Ovary (tissue), 3 donors: ENCODE measurements around the gene MEF2C.

Source experiments
- CTCF ChIP-seq, 3 donors: fragments of 450-650 bp in 2 of 3; fragments of 200-600 bp in 1 of 3; IDR thresholded peaks; one replicate each; pipeline versions ENCODE4 v1.5.1 to v1.8.0; 2016 to 2022; ENCODE audit warnings: antibody characterized with exemption in 3 of 3, mild to moderate bottlenecking in 1 of 3
- EP300 ChIP-seq: sonication (generic); formaldehyde crosslinking; IDR thresholded peaks from one replicate; pipeline ENCODE4 v1.6.1; 2017; ENCODE audit warnings: antibody characterized with exemption
- POLR2A ChIP-seq: fragments of 450-650 bp; IDR thresholded peaks from one replicate; pipeline ENCODE4 v1.6.1; 2017; ENCODE audit warnings: antibody characterized with exemption, mild to moderate bottlenecking, moderate library complexity
- donor health status: DM: no; HTN: no; CAD: no.

GRCh38 chr5:88672644-88673252 is 210.2 kb downstream of the MEF2C start:
- TF ChIP-seq POLR2A (no peak), CTCF (IDR thresholded peaks at IDR 0.05) (no peak), EP300 (no peak)
